ENCODE data around the gene CDC42BPB.
A peak's percentile ranks its signal among the peaks of the same experiment; 100 is the strongest.
"Not testable (repeated sequence)": the region's sequence is repeated elsewhere in the genome, so short reads cannot be mapped to it uniquely, and the experiment has no call there.

The CDC42BPB gene

DNA sequence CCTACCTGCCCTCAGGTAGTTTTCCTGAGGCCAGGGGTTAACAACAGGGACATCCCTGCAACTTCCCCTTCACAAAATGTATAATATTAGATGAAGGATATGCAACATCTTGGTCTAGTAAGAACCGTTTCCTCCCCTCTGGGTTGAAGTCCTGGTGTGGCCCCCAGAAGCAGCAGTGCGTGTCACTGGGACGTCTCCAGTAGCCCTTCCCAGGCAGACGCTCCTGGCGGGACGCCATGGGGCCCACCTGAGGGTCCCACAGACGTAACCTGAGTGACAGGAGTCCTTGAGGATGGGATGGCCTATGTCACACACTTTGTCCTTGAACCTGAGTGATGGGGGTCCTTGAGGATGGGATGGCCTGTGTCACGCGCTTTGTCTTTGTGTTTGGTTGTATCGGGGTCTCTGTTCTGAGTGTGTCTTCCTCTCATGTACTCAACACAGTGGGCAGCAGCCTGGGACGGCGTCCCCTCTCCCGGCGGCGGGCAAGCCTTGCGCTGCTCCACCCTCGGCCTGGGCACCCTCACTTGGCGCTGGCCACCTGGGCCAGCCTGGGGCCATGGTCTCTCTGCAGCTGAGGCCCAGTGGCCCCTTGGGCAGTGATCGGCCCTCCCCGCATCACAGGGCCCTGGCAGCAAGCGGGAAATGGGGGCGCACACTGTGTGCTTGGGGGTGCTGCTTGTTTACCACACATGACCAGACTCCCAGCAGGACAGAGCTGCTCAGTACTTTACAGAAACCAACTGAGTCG is 149.2 kb downstream of the CDC42BPB start:
- no peak for DNase-seq

DNA sequence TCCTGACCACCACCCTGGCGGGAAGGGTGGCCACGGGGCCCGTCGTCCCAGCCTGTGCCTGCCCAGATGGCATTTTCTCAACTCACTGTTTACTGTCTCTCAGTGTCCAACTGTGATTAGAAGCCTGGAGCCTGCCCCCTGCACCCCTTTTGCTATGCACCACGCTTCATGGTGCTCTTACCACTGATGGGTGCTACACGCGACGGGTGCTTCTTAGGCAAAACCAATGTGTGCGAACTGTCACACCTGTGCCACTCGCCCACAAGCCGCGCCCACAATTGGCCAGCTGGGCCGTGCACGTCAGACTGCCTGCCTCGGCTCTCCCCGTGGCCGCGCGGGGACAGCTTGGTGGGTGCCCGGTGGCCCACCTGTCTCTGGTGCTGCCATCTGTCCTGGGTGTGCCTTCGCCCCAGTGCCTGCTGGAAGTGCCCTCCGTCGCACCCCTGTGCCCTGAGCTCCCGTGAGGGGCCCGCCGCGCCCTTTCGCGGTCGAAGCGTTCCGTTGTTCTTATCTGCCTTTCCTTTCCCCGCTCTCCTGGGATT is 150.0 kb downstream of the CDC42BPB start:
- DNase-seq: peak; percentile 47

DNA sequence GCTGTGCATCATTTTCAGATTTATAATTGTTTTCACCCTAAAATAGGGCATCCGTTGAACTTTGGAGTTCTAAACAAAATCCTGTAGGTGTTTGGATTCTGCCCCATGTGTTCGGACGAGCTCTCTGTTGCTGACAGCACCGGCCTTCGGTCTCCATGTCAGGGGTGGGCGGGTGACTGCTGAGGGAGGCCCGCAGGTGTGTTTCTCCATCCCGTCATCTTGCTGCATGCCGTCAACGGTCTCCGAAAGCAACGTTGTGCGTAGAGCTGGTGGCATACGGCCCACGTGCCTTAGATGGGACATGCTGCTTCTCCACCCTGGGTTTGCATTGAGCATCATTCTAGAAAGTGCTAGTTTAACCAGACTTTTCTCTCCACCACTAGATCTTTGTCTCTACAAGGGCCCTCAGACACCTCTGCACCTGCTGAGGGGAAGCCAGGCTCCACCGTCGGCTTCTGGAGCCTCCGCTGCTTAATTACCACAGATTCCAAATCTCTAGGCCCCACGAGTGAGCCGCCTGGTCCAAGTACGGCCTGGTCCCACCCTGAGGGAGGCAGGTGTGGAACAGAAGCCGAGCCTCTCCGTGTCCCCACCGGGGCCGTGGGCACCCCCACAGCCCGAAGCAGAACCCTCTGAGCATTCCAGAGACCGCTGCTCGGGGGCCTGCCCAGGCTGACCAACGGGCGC is 150.6 kb downstream of the CDC42BPB start:
- DNase-seq: no peak

DNA sequence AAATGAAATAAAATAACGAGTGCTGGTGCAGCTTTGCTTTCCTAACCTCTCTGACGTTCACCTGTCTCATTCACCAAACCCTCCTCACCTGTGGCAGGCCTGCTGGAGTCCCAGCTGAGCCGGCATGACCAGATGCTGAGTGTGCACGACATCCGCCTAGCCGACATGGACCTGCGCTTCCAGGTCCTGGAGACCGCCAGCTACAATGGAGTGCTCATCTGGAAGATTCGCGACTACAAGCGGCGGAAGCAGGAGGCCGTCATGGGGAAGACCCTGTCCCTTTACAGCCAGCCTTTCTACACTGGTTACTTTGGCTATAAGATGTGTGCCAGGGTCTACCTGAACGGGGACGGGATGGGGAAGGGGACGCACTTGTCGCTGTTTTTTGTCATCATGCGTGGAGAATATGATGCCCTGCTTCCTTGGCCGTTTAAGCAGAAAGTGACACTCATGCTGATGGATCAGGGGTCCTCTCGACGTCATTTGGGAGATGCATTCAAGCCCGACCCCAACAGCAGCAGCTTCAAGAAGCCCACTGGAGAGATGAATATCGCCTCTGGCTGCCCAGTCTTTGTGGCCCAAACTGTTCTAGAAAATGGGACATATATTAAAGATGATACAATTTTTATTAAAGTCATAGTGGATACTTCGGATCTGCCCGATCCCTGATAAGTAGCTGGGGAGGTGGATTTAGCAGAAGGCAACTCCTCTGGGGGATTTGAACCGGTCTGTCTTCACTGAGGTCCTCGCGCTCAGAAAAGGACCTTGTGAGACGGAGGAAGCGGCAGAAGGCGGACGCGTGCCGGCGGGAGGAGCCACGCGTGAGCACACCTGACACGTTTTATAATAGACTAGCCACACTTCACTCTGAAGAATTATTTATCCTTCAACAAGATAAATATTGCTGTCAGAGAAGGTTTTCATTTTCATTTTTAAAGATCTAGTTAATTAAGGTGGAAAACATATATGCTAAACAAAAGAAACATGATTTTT is 151.9 kb downstream of the CDC42BPB start:
- DNase-seq: no peak

GRCh38 chr14:102903889-102904512 is 153.3 kb downstream of the CDC42BPB start:
- no peak for DNase-seq

- no peak for DNase-seq
Observed at GRCh38 chr14:102903248-102903888, 154.0 kb downstream of the CDC42BPB start.

DNA sequence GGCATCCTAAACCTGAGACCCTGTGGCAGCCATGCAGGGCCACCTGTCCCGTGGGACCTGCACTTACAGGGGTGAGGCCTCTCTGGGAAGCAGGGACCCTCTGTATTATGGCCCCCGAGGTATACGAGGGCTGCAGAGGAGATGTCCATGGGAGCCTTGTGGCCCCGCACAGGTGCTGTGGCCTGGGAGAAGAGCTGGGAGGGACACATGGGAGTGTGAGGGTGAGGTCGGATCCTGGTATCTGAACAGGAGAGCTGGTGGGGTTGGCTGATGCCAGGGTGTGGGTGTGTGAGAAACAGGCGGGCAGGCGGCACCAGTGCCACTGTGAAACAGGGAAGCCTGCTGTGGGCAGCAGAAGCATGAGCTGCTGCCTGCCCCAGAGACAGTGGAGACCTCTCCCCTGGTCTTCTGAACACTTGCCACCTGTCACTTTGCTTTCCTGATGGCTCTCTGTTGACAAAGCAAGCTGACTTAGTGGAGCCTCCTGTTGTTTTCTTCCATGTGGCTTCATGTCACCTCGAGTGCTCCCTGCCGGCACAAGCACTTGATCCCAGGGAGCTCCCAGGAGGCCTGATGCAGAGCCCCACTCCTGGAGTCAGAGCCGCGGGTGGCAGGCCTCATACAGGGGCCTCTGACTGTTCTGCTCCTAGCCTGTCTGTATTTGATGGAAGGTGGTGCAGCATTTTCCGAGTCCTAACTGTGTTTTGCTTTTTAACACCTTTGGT is 154.7 kb downstream of the CDC42BPB start:
- DNase-seq: no peak

DNA sequence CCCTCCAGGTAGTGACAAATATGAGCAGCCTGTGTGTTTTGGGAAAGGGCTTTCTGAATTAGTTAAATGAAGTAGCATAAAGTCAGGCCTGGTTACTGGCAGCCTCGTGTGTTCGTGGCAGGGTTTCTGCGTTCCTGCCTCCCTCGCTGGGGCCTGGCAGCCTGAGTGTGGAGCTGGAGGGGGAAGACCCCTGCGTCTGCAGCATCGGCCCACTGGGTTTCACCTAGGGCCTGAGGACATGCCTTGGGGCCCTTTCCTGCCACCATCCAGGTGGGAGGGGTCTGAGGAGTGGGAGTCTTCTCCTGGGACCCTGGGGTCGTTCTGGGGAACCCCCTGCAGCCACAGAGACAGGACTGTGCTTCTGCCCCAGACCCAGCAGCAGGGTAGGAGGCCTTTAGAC is 155.3 kb downstream of the CDC42BPB start:
- DNase-seq: no peak

DNA sequence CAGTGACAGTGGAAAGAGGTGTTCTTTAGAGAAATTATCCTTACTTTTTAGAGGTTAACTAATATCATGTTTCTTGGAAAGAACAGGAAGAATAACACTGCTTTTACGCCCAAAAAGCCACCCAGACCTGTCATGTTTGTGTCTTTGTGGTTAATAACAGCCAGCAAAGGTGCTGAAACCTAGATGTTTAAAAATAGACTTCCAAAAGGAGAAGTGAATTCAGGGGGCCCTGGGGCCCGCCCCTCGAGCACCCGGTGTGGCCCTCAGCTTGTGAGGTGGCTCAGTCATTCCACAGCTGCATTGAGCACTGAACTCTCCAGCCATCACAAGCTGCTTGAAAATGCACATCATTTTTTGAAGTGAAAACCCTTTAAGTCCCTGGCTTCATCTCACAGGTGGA is 155.7 kb downstream of the CDC42BPB start:
- DNase-seq: peak; percentile 75

GRCh38 chr14:102900631-102901571 is 156.4 kb downstream of the CDC42BPB start:
- peak; percentile 60 for DNase-seq

- no peak for DNase-seq
Observed at GRCh38 chr14:102899516-102899900, 157.8 kb downstream of the CDC42BPB start.

DNA sequence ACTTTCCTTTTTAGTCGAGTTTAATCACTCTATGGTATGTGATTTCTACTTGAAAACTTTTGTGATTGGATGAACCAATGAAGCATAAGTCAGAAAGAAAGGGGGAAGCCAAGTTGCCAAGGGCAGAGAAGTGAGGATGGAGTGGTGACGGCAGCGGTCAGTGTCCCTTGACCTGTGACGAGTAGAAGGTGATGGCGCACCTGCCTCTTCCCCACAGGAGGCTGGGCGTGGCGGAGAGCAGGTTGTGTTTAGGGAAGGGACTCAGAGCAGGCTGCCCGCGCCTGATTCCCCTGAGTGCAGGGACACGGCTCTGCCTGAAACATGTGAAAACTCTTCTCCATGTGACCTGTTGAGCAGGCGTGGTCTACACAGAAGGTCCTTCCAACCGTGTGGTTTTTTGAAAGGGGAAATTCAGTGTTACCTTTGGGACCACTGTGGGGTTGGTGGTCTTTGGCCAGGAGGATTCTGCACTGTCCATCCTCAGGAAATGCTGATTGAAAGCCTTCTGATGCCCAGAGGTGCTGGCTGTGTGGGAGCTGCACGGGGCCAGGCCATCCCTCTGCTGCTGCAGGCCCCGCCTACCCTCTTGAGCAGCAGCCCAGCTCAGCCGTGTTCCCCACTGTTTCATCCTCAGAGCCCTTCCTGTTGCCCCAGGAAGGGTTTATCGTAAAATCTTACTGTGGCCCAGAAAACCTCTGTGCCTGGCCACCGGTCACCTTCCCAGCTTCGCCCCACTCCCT is 158.4 kb downstream of the CDC42BPB start:
- peak; percentile 45 for DNase-seq

DNA sequence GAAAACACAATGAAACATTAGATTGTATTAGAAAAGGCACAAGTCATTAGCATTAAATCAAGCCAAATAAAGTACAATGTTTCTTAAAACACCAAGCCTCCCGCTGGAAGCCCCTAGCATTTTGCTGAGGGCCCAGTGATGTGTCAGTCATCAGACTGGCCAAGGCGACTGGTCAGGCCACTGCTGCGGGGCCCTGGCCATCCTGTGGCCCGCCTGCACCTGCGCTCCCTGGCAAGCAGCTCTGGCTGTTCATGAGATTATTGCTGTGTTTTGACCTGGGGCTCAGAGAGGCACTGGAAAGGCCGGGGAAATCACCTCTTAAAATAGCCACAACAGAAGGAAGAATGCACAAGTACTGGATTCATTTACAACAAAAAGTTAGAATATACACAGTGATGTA is 159.1 kb downstream of the CDC42BPB start:
- DNase-seq: no peak

DNA sequence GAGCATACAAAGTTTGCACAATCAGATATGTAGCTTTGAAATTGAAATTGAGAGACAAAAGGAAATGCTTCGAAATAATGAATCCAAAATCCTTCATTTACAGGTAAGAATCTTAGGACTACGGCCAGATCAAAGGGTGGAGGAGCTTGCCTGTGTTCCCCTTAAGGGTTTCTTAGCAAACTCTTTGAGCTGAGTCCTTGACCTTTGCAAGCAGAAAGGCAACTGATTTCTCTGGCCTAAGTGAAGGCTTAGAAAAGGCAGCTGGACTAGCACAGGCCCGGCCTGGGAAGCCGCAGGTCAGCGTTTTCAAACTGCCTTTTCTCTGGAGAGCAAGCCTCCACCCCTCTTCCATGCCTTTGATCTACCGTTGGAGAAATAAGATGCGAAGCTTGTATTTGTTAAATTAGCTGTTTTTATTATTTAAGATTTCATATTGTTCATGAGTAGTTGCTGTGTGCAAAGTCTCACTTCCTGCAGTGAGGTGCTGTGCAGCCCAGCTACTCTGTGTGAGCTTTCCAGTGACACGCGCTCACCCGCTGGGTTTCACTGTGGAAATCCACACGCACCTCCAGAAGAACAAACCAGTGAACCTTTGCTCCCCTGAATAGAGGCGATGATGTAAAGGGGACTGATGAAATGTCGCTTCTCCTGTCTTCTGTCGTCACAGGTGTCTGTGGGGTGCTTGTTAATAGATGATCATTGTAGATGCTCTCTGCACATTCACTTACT is 159.9 kb downstream of the CDC42BPB start:
- DNase-seq: no peak

DNA sequence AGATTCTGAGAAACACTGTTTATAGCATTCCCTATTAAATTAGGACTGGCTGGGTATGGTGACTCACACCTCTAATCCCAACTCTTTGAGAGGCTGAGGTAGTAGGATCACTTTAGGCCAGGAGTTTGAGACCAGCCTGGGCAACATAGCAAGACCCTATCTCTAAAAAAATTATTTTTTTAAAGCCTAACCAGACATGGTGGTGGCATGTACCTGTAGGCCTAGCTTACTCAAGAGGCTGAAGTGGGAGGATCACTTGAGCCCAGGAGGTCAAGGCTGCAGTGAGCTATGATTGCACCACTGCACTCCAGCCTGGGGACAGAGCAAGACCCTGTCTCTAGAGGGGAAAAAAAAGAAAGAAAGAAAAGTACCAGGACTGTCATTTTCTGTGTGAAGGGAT is 160.6 kb downstream of the CDC42BPB start:
- DNase-seq: not testable (repeated sequence)

GRCh38 chr14:102893452-102893851 is 163.9 kb downstream of the CDC42BPB start:
- no peak for DNase-seq

DNA sequence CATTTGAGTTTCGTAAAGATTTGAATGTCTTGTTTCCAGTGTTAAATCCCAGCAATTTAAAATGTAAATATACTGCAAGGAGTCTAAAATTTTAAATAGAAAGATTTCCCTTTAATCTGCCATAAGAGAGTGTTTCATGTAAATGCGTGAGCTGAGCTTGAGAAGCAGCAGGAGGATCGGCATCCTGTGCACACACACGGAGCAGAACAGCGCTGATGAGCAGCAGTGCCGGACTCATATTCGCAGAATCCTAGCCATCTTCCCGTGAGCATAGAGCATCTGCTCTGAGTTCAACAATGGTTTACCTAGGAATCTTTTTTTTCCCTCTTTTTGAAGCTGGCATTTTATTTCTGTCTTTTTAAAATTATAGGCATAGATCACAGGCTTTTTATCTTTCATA is 164.7 kb downstream of the CDC42BPB start:
- no peak for DNase-seq

GRCh38 chr14:102891556-102891955 is 165.8 kb downstream of the CDC42BPB start:
- DNase-seq: no peak

- no peak for DNase-seq
Observed at GRCh38 chr14:102891111-102891510, 166.2 kb downstream of the CDC42BPB start.
